Ishikawa (cell line): ENCODE results near the gene NDUFV2.

ENCODE experiments used
- RAD21 ChIP-seq: IDR thresholded peaks from 2 replicates; pipeline ENCODE4 v1.6.1; 2012; ENCODE audit warnings: low read depth
- TAF1 ChIP-seq: IDR thresholded peaks from 2 replicates; pipeline ENCODE4 v1.6.1; 2012; ENCODE audit warnings: low read depth, mild to moderate bottlenecking
- TCF12 ChIP-seq: IDR thresholded peaks from 2 replicates; pipeline ENCODE4 v1.6.1; 2012; ENCODE audit warnings: low read depth

DNA sequence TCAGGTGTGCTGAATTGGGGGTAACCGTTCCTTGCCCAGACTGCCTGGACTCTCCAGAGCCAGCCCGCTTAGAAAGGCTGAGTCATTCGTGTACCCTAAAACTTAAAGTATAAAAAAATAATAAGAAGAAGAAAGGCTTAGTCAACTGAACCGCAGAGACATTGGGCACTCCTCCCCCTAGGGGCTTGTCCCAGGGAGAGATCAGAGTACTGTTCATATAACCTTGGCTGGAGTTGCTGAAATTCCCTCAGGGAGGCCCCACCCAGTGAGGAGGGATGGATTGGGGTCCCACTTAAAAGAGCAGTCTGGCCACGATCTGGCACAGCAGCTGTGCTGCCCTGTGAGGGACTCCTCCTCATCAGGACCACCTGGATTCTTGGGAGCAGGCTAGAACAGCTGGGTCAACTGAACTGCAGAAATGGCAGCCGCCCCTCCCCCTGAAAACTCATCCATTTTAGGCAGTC lies 71.3 kb downstream of the NDUFV2 start:
- TF ChIP-seq TAF1 (no peak), TCF12 (no peak), RAD21 (no peak)
